Hematopoietic multipotent progenitor cell treated with erythropoietin and hydrocortisone succinate and interleukin-3 and kit ligand, for 6 days (in vitro differentiated cells): ENCODE data around the gene CACNB2.

Experiments
- DNase-seq: peaks from one replicate; pipeline ENCODE4 v3.0.0-alpha.2; 2015

Gene CACNB2

GRCh38 chr10:18469125-18469524 is 328.9 kb downstream of the CACNB2 start:
- no peak for DNase-seq

- DNase-seq, result peak; percentile 16
These were observed 332.8 kb downstream of the CACNB2 start for GRCh38 chr10:18472977-18473376.

- DNase-seq, result no peak
These were observed 333.3 kb downstream of the CACNB2 start for GRCh38 chr10:18473424-18474117.

GRCh38 chr10:18474118-18474455 is 333.9 kb downstream of the CACNB2 start:
- DNase-seq, result no peak

GRCh38 chr10:18476076-18476647 is 335.9 kb downstream of the CACNB2 start:
- no peak for DNase-seq

GRCh38 chr10:18478354-18478753 is 338.1 kb downstream of the CACNB2 start:
- DNase-seq, result no peak

GRCh38 chr10:18479502-18479901 is 339.3 kb downstream of the CACNB2 start:
- no peak for DNase-seq

GRCh38 chr10:18483516-18484186 is 343.4 kb downstream of the CACNB2 start:
- no peak for DNase-seq

GRCh38 chr10:18486438-18486837 is 346.2 kb downstream of the CACNB2 start:
- no peak for DNase-seq

GRCh38 chr10:18490755-18491154 is 350.5 kb downstream of the CACNB2 start:
- DNase-seq, result no peak

- no peak for DNase-seq
These were observed 357.7 kb downstream of the CACNB2 start for GRCh38 chr10:18497806-18498369.

- no peak for DNase-seq
These were observed 358.8 kb downstream of the CACNB2 start for GRCh38 chr10:18498998-18499397.

GRCh38 chr10:18500576-18500975 is 360.4 kb downstream of the CACNB2 start:
- DNase-seq, result no peak

- no peak for DNase-seq
These were observed 361.0 kb downstream of the CACNB2 start for GRCh38 chr10:18501198-18501597.

- no peak for DNase-seq
These were observed 361.4 kb downstream of the CACNB2 start for GRCh38 chr10:18501629-18502028.

GRCh38 chr10:18504161-18504560 is 363.9 kb downstream of the CACNB2 start:
- DNase-seq, result no peak

- peak; percentile 3 for DNase-seq
These were observed 365.4 kb downstream of the CACNB2 start for GRCh38 chr10:18505456-18506118.

GRCh38 chr10:18508587-18508986 is 368.4 kb downstream of the CACNB2 start:
- no peak for DNase-seq

- DNase-seq, result no peak
These were observed 374.3 kb downstream of the CACNB2 start for GRCh38 chr10:18514537-18514936.

- no peak for DNase-seq
These were observed 376.6 kb downstream of the CACNB2 start for GRCh38 chr10:18516851-18517250.

- no peak for DNase-seq
These were observed 382.8 kb downstream of the CACNB2 start for GRCh38 chr10:18523025-18523424.

- no peak for DNase-seq
These were observed 383.6 kb downstream of the CACNB2 start for GRCh38 chr10:18523858-18524257.

GRCh38 chr10:18527687-18528086 is 387.5 kb downstream of the CACNB2 start:
- no peak for DNase-seq

- DNase-seq, result no peak
These were observed 388.1 kb downstream of the CACNB2 start for GRCh38 chr10:18528292-18528691.
